CMK (cell line): ENCODE results near the gene PPP1R9A.

Experiments
- DNase-seq: peaks from one replicate; pipeline ENCODE4 v3.0.0-alpha.2; 2010; ENCODE audit warnings: low read depth

The PPP1R9A gene

GRCh38 chr7:95319570-95319969, 412.2 kb downstream of the PPP1R9A start:
- no peak for DNase-seq

- DNase-seq: no peak
These were observed 413.3 kb downstream of the PPP1R9A start for GRCh38 chr7:95320651-95321050.

- DNase-seq: no peak
These were observed 414.3 kb downstream of the PPP1R9A start for GRCh38 chr7:95321720-95322119.

GRCh38 chr7:95322396-95322795, 415.0 kb downstream of the PPP1R9A start:
- no peak for DNase-seq

- DNase-seq: no peak
These were observed 415.5 kb downstream of the PPP1R9A start for GRCh38 chr7:95322854-95323253.

GRCh38 chr7:95323410-95324129, 416.2 kb downstream of the PPP1R9A start:
- DNase-seq: no peak

- DNase-seq: no peak
These were observed 417.0 kb downstream of the PPP1R9A start, which contains the start of gene PON1 for GRCh38 chr7:95324431-95324830. Gene PON1 (minus strand): TSS chr7:95324532. CDS start chr7:95324475, 57 bp downstream.

GRCh38 chr7:95327356-95327755, 420.0 kb downstream of the PPP1R9A start:
- DNase-seq: no peak

GRCh38 chr7:95330204-95330960, 423.0 kb downstream of the PPP1R9A start:
- no peak for DNase-seq

- no peak for DNase-seq
These were observed 423.6 kb downstream of the PPP1R9A start for GRCh38 chr7:95330961-95331337.

- no peak for DNase-seq
These were observed 427.1 kb downstream of the PPP1R9A start for GRCh38 chr7:95334447-95334846.

- no peak for DNase-seq
These were observed 427.7 kb downstream of the PPP1R9A start for GRCh38 chr7:95335093-95335492.

- no peak for DNase-seq
These were observed 431.4 kb downstream of the PPP1R9A start for GRCh38 chr7:95338832-95339231.

GRCh38 chr7:95340491-95340890, 433.1 kb downstream of the PPP1R9A start:
- no peak for DNase-seq

- DNase-seq: no peak
These were observed 434.6 kb downstream of the PPP1R9A start for GRCh38 chr7:95342029-95342428.

- no peak for DNase-seq
These were observed 435.4 kb downstream of the PPP1R9A start for GRCh38 chr7:95342642-95343307.
